Astrocyte of the spinal cord (primary cell): ENCODE data around the gene CRYAB.

ENCODE experiments used
- DNase-seq: peaks from one replicate; pipeline ENCODE4 v3.0.0; 2011; ENCODE audit warnings: low read depth, low spot score
- H3K4me3 ChIP-seq: 2 replicates; pipeline ENCODE4 v1.5.1; 2011; ENCODE audit warnings: low read depth, mild to moderate bottlenecking, low read length, moderate library complexity
- CTCF ChIP-seq: IDR thresholded peaks from 2 replicates; pipeline ENCODE4 v1.5.1; 2012; ENCODE audit warnings: low read depth, mild to moderate bottlenecking, low read length, inconsistent platforms
- in situ Hi-C: cut with HindIII; loops from 2 replicates; pipeline ENCODE4 v1.10.0; 2017; ENCODE audit warnings: low sequenced_read_pairs

Gene CRYAB

GRCh38 chr11:111917788-111918187, 6.2 kb upstream of the CRYAB start:
- no peak for DNase-seq
- H3K4me3 ChIP-seq, result no peak overlapping the region
- no peak for TF ChIP-seq CTCF
- in situ Hi-C loops, result no loop called here

- H3K4me3 ChIP-seq, result no peak overlapping the region
- in situ Hi-C loops, result no loop called here
- TF ChIP-seq CTCF, result no peak
- no peak for DNase-seq
Measured at GRCh38 chr11:111917312-111917711, 5.7 kb upstream of the CRYAB start.

- DNase-seq, result no peak
- TF ChIP-seq CTCF, result no peak
- H3K4me3 ChIP-seq, result no peak overlapping the region
- in situ Hi-C loops, result no loop called here
Measured at GRCh38 chr11:111916768-111917167, 5.2 kb upstream of the CRYAB start.

GRCh38 chr11:111913997-111914396, 2.4 kb upstream of the CRYAB start:
- no peak overlapping the region for H3K4me3 ChIP-seq
- TF ChIP-seq CTCF, result no peak
- peak; percentile 57 for DNase-seq
- in situ Hi-C loops, result no loop called here

- no peak overlapping the region for H3K4me3 ChIP-seq
- no peak for TF ChIP-seq CTCF
- in situ Hi-C loops, result no loop called here
- no peak for DNase-seq
Measured at GRCh38 chr11:111913031-111913861, 1.7 kb upstream of the CRYAB start.

GRCh38 chr11:111912535-111912934, 965 bp upstream of the CRYAB start, which contains the start of gene HSPB2:
TSS of gene HSPB2 (plus strand) at chr11:111912734. CDS start at chr11:111912830, 96 bp downstream.
- TF ChIP-seq CTCF, result no peak
- in situ Hi-C loops, result no loop called here
- DNase-seq, result no peak
- H3K4me3 ChIP-seq, result peak within 1 kb of the TSS; percentile 12
